Neuron (in vitro differentiated cells): Measurements from ENCODE around the gene RPL12.
"Not testable (repeated sequence)": the region's sequence is repeated elsewhere in the genome, so short reads cannot be mapped to it uniquely, and the experiment has no call there.

ENCODE experiments used
- H2AFZ ChIP-seq: one replicate; pipeline ENCODE4 v1.6.1; 2013; ENCODE audit warnings: low read depth, mild to moderate bottlenecking, inconsistent platforms, low read length, moderate library complexity
- H3K27me3 ChIP-seq: one replicate; pipeline ENCODE4 v1.6.1; 2013; ENCODE audit warnings: low read length; ENCODE audit not compliant: insufficient read depth
- H3K36me3 ChIP-seq: one replicate; pipeline ENCODE4 v1.6.1; 2013; ENCODE audit warnings: low read length; ENCODE audit not compliant: insufficient read depth
- H3K4me1 ChIP-seq: one replicate; pipeline ENCODE4 v1.6.1; 2013; ENCODE audit warnings: low read length; ENCODE audit not compliant: insufficient read depth
- H3K4me3 ChIP-seq: 2 replicates; pipeline ENCODE4 v1.5.1; 2013; ENCODE audit warnings: mild to moderate bottlenecking, low read length, moderate library complexity
- H3K9me3 ChIP-seq: one replicate; pipeline ENCODE4 v1.6.1; 2013; ENCODE audit warnings: low read length

Gene RPL12

DNA sequence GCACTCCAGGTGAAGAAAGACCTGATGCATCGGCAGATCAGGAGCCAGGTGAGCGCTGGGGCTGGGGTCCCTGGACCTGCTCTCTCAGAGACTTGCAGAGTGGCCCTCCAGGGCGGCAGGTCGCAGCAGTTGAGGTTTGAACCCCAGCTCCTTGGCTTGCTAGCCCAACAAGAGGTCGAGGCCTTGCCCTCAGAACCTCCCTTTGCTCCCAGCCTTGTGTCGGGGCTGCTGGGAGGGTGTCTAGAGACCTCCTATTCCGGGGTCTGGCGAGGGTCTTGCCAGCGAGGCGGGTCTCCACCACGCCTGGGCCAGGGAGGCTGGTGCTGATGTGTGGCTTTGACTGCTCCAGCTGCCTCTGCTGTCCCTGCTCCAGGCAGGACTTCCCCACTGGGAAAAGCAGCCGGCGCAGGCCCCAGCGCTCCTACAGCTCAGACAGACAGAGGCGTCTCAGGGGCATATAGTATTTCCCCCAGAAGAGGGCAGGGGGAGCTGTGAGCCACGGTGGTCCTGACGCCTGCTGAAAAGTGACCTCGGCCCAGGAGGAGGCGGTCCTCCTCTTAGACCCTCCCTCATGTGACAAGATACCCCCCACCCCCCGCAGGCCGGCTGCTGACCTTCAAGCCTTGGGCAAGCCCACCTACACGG is 38.4 kb upstream of the RPL12 start:
- Histone ChIP-seq H3K4me3 (no peak overlapping the region), H3K27me3 (no peaks in the 10 kb centered on the region), H2AFZ (no peak overlapping the region), H3K4me1 (peaks cover 4% of the 10 kb centered on the region), H3K36me3 (peaks cover 25% of the 10 kb centered on the region), H3K9me3 (no peaks in the 10 kb centered on the region)

DNA sequence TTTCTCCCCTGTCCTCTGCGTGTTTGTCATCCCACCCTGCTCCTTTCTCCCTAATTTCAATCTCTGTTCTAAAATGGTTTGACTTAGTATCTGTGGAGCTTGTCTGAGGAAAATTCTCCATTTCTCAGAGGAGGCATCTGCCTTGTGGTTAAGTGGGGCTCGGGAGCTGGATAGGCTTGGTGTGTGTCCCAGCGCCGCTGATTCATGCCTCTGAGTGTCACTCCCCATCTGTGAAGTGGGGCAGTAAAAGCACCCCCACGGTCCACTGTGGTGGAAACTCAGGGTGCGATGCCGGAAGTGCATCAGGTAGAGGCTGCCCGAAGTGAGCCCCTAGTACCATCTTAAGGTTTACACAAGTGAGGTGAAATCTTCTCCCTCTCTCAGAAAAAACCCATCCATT is 37.7 kb upstream of the RPL12 start:
- H3K27me3 ChIP-seq: no peaks in the 10 kb centered on the region
- H3K9me3 ChIP-seq: no peaks in the 10 kb centered on the region
- H3K4me3 ChIP-seq: no peak overlapping the region
- H2AFZ ChIP-seq: no peak overlapping the region
- H3K4me1 ChIP-seq: peaks cover 4% of the 10 kb centered on the region
- H3K36me3 ChIP-seq: peaks cover 25% of the 10 kb centered on the region

DNA sequence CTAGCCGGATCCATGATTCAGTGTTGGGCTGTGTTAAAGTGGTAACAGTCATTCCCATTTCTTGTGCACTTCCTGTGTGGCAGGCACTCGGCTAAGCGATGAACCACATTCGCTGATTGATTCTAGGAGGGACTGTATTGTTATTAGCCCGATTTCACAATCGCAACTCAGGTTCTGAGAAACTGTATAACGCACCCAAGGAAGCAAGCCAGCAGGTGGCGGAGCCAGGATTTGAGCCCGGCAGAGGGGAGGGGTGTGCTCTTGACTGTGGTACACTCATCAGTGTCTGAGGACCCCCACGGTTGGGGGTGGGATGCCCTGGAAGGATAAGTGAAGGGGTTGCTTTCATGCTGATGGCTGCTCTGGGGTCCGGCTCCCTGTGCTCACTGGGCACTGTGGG is 34.8 kb upstream of the RPL12 start:
- H3K27me3 ChIP-seq: no peaks in the 10 kb centered on the region
- peaks cover 28% of the 10 kb centered on the region for H3K36me3 ChIP-seq
- H3K9me3 ChIP-seq: no peaks in the 10 kb centered on the region
- no peaks in the 10 kb centered on the region for H3K4me1 ChIP-seq
- H2AFZ ChIP-seq: no peak overlapping the region
- H3K4me3 ChIP-seq: no peak overlapping the region

GRCh38 chr9:127482662-127483061 is 31.5 kb upstream of the RPL12 start:
- H2AFZ ChIP-seq: no peak overlapping the region
- no peaks in the 10 kb centered on the region for H3K9me3 ChIP-seq
- no peak overlapping the region for H3K4me3 ChIP-seq
- H3K36me3 ChIP-seq: peaks cover 49% of the 10 kb centered on the region
- H3K27me3 ChIP-seq: no peaks in the 10 kb centered on the region
- H3K4me1 ChIP-seq: no peaks in the 10 kb centered on the region

- H3K36me3 ChIP-seq: peaks cover 35% of the 10 kb centered on the region
- H3K4me3 ChIP-seq: no peak overlapping the region
- H3K27me3 ChIP-seq: no peaks in the 10 kb centered on the region
- H2AFZ ChIP-seq: no peak overlapping the region
- no peaks in the 10 kb centered on the region for H3K9me3 ChIP-seq
- no peaks in the 10 kb centered on the region for H3K4me1 ChIP-seq
Observed at GRCh38 chr9:127479507-127480081, 28.4 kb upstream of the RPL12 start.

- H3K27me3 ChIP-seq: no peaks in the 10 kb centered on the region
- no peaks in the 10 kb centered on the region for H3K9me3 ChIP-seq
- H3K4me1 ChIP-seq: no peaks in the 10 kb centered on the region
- H3K36me3 ChIP-seq: peaks cover 30% of the 10 kb centered on the region
- no peak overlapping the region for H2AFZ ChIP-seq
- no peak overlapping the region for H3K4me3 ChIP-seq
Observed at GRCh38 chr9:127474592-127474991, 23.4 kb upstream of the RPL12 start.

DNA sequence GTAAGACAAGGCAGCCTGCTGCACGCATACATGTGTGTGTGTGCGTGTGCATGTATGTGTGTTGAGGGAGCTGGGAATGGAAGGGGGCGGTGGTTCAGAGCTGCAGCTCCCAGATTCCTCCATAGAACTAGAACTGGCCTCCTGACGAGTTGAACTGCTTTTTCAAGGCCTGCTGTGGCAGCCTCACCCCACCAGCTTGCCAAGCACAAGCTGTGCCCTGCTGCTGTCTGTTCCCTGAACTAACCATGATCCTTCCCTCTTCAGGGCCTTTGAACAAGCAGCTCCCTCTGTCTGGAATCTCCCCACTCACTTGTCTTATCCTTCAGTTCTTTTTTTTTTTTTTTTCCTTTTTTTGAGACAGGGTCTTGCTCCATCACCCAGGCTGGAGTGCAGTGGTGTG is 22.7 kb upstream of the RPL12 start:
- Histone ChIP-seq H3K4me3 (no peak overlapping the region), H3K36me3 (peaks cover 24% of the 10 kb centered on the region), H3K9me3 (no peaks in the 10 kb centered on the region), H3K4me1 (no peaks in the 10 kb centered on the region), H3K27me3 (no peaks in the 10 kb centered on the region), H2AFZ (no peak overlapping the region)

DNA sequence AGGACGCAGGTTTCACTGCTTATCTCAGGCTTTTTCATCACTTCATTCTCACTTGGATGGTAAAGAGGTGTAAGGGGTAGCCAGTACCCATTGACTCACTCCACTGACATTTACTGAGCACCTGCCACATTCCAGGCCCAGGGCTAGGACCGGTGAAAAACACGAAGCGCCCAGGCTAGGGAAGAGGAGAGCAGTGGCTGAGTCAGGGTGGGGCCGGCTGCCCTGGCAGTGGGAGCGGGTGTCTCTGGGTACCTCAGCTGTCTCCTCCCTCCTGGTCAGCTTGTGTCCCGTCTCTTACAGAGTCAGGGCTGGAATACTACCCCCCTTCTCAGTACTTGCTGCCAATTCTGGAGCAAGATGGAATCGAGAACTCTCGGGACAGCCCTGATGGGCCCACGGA is 22.3 kb upstream of the RPL12 start:
- Histone ChIP-seq H3K9me3 (no peaks in the 10 kb centered on the region), H3K4me3 (no peak overlapping the region), H3K36me3 (peaks cover 23% of the 10 kb centered on the region)

DNA sequence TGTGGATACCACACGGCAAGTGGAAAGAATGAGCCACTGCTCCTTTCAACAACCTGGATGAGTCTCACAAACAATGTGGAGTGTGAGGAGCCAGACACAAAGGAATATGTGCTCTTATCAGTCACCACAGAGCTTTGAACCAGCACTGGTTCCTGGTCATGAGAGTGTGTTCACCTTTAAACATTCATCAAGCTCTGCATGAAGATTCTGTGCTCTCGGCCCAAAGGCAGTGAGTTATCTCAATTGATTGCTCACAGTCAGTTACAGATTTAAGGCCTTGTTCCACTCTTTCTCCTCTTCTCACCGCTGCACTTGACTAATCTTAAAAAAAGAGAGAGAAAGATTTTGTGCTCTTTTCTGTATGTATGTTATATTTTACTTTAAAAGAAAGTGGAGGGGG is 19.5 kb upstream of the RPL12 start:
- peaks cover 32% of the 10 kb centered on the region for H3K36me3 ChIP-seq
- H3K4me1 ChIP-seq: no peaks in the 10 kb centered on the region
- H3K4me3 ChIP-seq: no peak overlapping the region
- H3K9me3 ChIP-seq: no peaks in the 10 kb centered on the region
- H2AFZ ChIP-seq: no peak overlapping the region
- no peaks in the 10 kb centered on the region for H3K27me3 ChIP-seq

More for the DNA sequence above, 22.3 kb upstream of the RPL12 start:
- H3K27me3 ChIP-seq: no peaks in the 10 kb centered on the region
- H3K4me1 ChIP-seq: no peaks in the 10 kb centered on the region
- H2AFZ ChIP-seq: no peak overlapping the region

DNA sequence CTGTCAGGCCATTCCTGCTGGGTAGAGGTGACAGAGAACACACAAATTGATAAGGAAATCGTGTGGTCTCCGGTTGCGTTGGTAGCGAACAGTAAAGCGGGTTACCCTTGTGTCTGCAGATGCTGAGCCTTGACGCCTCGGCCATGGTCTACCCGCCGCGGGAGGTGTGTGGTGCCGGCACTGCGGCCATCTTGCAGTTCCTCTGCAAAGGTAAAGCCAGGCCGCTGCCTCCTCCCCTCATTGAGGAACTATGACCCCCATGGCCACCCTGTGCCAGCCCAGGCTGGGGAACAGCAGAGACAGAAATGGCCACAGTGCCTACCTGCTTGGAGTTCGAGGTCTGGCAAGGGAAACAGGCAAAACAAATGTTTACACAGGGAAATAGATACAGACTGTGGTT is 16.4 kb upstream of the RPL12 start:
- H3K36me3 ChIP-seq: peaks cover 27% of the 10 kb centered on the region
- H3K4me3 ChIP-seq: no peak overlapping the region
- no peaks in the 10 kb centered on the region for H3K27me3 ChIP-seq
- H3K4me1 ChIP-seq: no peaks in the 10 kb centered on the region
- no peak overlapping the region for H2AFZ ChIP-seq
- no peaks in the 10 kb centered on the region for H3K9me3 ChIP-seq

DNA sequence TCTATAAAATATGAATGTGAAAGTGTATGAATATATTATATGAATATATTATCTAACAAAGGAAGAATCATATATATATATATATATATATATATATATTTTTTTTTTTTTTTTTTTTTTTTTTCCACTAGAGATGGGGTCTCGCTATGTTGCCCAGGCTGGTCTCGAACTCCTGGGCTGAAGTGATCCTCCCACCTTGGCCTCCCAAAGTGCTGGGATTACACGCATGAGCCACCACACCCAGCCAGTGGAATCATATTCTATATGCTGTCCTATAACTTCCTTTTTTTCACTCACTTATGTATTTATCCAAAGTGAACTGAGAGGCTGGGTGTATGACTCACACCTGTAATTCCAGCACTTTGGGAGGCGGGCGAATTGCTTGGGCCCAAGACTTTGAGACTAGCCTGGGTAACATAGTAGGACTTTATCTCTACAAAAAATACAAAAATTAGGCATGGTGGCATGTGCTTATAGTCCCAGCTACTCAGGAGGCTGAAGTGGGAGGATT is 15.3 kb upstream of the RPL12 start:
- not testable (repeated sequence) for H3K4me1 ChIP-seq

DNA sequence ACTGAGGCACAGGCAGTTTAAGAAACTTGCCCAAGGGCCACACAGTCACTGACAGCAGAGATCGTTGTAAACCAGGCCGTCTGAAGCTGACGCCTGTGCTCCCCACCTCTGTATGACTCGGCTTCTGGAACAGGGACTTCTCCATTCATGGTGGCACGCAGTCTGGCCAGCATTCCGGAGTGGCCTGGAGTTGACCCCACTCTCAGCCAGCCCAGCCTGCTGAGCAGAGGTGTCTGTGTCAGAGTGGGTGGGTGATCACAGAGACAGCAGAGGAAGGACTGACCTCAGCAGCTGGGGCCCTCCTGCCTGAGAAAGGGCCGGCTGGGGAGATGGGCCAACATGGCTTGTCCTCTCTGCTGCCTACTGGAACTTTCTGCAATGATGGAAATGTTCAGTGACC is 12.7 kb upstream of the RPL12 start:
- Histone ChIP-seq H3K4me1 (no peaks in the 10 kb centered on the region), H3K36me3 (peaks cover 56% of the 10 kb centered on the region), H3K27me3 (no peaks in the 10 kb centered on the region), H2AFZ (no peak overlapping the region), H3K9me3 (no peaks in the 10 kb centered on the region), H3K4me3 (no peak overlapping the region)

More for the DNA sequence above, 15.3 kb upstream of the RPL12 start:
- H3K4me3 ChIP-seq, H3K9me3 ChIP-seq, H3K27me3 ChIP-seq, H2AFZ ChIP-seq: not testable (repeated sequence)
- peaks cover 38% of the 10 kb centered on the region for H3K36me3 ChIP-seq

- no peaks in the 10 kb centered on the region for H3K9me3 ChIP-seq
- H2AFZ ChIP-seq: no peak overlapping the region
- H3K27me3 ChIP-seq: no peaks in the 10 kb centered on the region
- no peaks in the 10 kb centered on the region for H3K4me1 ChIP-seq
- no peak overlapping the region for H3K4me3 ChIP-seq
- H3K36me3 ChIP-seq: peaks cover 56% of the 10 kb centered on the region
Observed at GRCh38 chr9:127463382-127463781, 12.2 kb upstream of the RPL12 start.

- Histone ChIP-seq H3K4me1 (no peaks in the 10 kb centered on the region), H3K4me3 (no peak overlapping the region), H3K36me3 (peaks cover 55% of the 10 kb centered on the region), H3K27me3 (no peaks in the 10 kb centered on the region), H2AFZ (no peak overlapping the region), H3K9me3 (no peaks in the 10 kb centered on the region)
Observed at GRCh38 chr9:127458921-127459320, 7.7 kb upstream of the RPL12 start.
